K562 (cell line): ENCODE measurements around the gene ANAPC16. TPM values are rescaled to one million over a fixed set of nuclear protein-coding genes. Genes with fewer than 3 reads are reported as not detected.

Experiments
- ATAC-seq: fragments of 200-7000 bp; cut with Tn5 transposase; 3 replicates; pipeline ENCODE4 v1.9.1; 2020; ENCODE audit warnings: moderate library complexity
- BruUV-seq: library from RNA; stranded (reverse); fragments of 400-500 nt; replicated peaks from 2 replicates; lab custom pipeline; 2021; lab: Mats Ljungman, UMichigan
- CTCF ChIA-PET: fragments of 300-600 bp; formaldehyde crosslinking; extraction: SDS; loops from one replicate; lab custom pipeline; 2021; ENCODE audit warnings: low intra/inter-chr PET ratio; lab: Yijun Ruan, JAX
- POLR2A ChIA-PET: fragments of 300-600, 350-650 bp; sonication (Branson Sonifier 250); formaldehyde crosslinking; extraction: SDS; loops from one replicate; lab custom pipeline; 2021; ENCODE audit warnings: antibody characterized with exemption, inconsistent platforms; lab: Yijun Ruan, JAX
- DNase-seq, 4 experiments: peaks; one replicate each; pipeline versions ENCODE4 v3.0.0 to v3.0.0-alpha.2; 2011 to 2018; ENCODE audit warnings: low spot score in 3 of 4, mixed read lengths in 3 of 4; ENCODE audit errors: extremely low read depth in 1 of 4
- FAIRE-seq: peaks from 2 replicates; lab custom pipeline; 2011; peaks lifted over from hg19 to GRCh38; lab: Jason Lieb, UNC
- H2AFZ ChIP-seq: 2 replicates; pipeline ENCODE4 v1.6.0; 2011; ENCODE audit warnings: low read depth, low read length, control low read depth, inconsistent platforms
- H3K27ac ChIP-seq: fragments of 200-600 bp; 3 replicates; pipeline ENCODE4 v1.8.0; 2011; ENCODE audit warnings: low read depth, mild to moderate bottlenecking, control low read depth, inconsistent platforms, low read length, moderate library complexity, mixed read lengths; ENCODE audit errors: extremely low read depth
- H3K27me3 ChIP-seq, 2 experiments: fragments of 300-600 bp in 1 of 2; 2 replicates in 1 of 2; 3 replicates in 1 of 2; pipeline versions ENCODE4 v1.6.0 to v1.8.0; 2011; ENCODE audit warnings: inconsistent platforms in 2 of 2, low read length in 2 of 2, mild to moderate bottlenecking in 1 of 2, mixed read lengths in 1 of 2, moderate library complexity in 1 of 2; ENCODE audit not compliant: control insufficient read depth in 2 of 2, insufficient read depth in 2 of 2
- H3K36me3 ChIP-seq: fragments of 300-600 bp; 3 replicates; pipeline ENCODE4 v1.8.0; 2011; ENCODE audit warnings: mild to moderate bottlenecking, low read length, inconsistent platforms; ENCODE audit not compliant: control insufficient read depth, insufficient read depth
- H3K4me1 ChIP-seq, 2 experiments: fragments of 200-600 bp in 1 of 2; replicated peaks in 1 of 2; 2 replicates in 1 of 2; 3 replicates in 1 of 2; pipeline versions ENCODE4 v1.5.1 to v1.8.0; 2011; ENCODE audit warnings: inconsistent platforms in 2 of 2, low read length in 2 of 2, mild to moderate bottlenecking in 1 of 2, mixed read lengths in 1 of 2, moderate library complexity in 1 of 2; ENCODE audit not compliant: control insufficient read depth in 2 of 2, insufficient read depth in 2 of 2
- H3K4me2 ChIP-seq: 2 replicates; pipeline ENCODE4 v1.6.1; 2011; ENCODE audit warnings: low read length, control low read depth, inconsistent platforms, mixed read lengths; ENCODE audit not compliant: insufficient read depth
- H3K4me3 ChIP-seq: fragments of 200-600 bp; sonication (generic), shearing (Covaris generic); 2 replicates; pipeline ENCODE4 v1.5.1; 2016; ENCODE audit warnings: control low read depth, inconsistent platforms
- H3K79me2 ChIP-seq: fragments of 200-600 bp; 3 replicates; pipeline ENCODE4 v1.8.0; 2011; ENCODE audit warnings: low read length, inconsistent platforms; ENCODE audit not compliant: control insufficient read depth, insufficient read depth
- H3K9ac ChIP-seq, 2 experiments: 2 replicates each; pipeline versions ENCODE4 v1.6.0 to v1.6.1; 2011; ENCODE audit warnings: low read depth in 2 of 2, low read length in 2 of 2, control low read depth in 1 of 2, inconsistent platforms in 1 of 2, mild to moderate bottlenecking in 1 of 2, mixed read lengths in 1 of 2; ENCODE audit not compliant: insufficient read depth in 1 of 2
- H3K9me1 ChIP-seq: one replicate; pipeline ENCODE4 v1.6.0; 2011; ENCODE audit warnings: inconsistent platforms, mild to moderate bottlenecking, low read length, moderate library complexity; ENCODE audit not compliant: control insufficient read depth, insufficient read depth
- H3K9me3 ChIP-seq: replicated peaks from 2 replicates; pipeline ENCODE4 v1.5.1; 2011; ENCODE audit warnings: low read depth, low read length, inconsistent platforms; ENCODE audit not compliant: control insufficient read depth, insufficient read depth
- H4K20me1 ChIP-seq: replicated peaks from 2 replicates; pipeline ENCODE4 v1.6.1; 2011; ENCODE audit warnings: low read length, inconsistent platforms, mixed read lengths; ENCODE audit not compliant: control insufficient read depth, insufficient read depth
- CHD4 ChIP-seq: fragments of 200-600 bp; sonication (generic); IDR thresholded peaks from 3 replicates; pipeline ENCODE4 v1.6.1; 2012; ENCODE audit warnings: low read depth, mild to moderate bottlenecking, mixed read lengths, low read length, inconsistent platforms; ENCODE audit not compliant: insufficient read depth, insufficient replicate concordance, poor library complexity, severe bottlenecking
- COPS2 ChIP-seq: fragments of 450-650 bp; conservative IDR thresholded peaks from 2 replicates; pipeline ENCODE4 v1.6.1; 2016; ENCODE audit warnings: mild to moderate bottlenecking, moderate library complexity
- DACH1 ChIP-seq: fragments of 450-650 bp; IDR thresholded peaks from 2 replicates; pipeline ENCODE4 v1.6.1; 2018; ENCODE audit not compliant: partially characterized antibody
- EHMT2 ChIP-seq: fragments of 450-650 bp; IDR thresholded peaks from 2 replicates; pipeline ENCODE4 v1.6.1; 2018; ENCODE audit warnings: antibody characterized with exemption
- MTF1 ChIP-seq: fragments of 250-450 bp; sonication (Bioruptor Pico); IDR thresholded peaks from 2 replicates; pipeline ENCODE4 v1.9.0; 2021; ENCODE audit warnings: moderate library complexity, mild to moderate bottlenecking, inconsistent platforms, borderline replicate concordance
- MYNN ChIP-seq, 2 experiments: sonication (generic); formaldehyde crosslinking in 1 of 2; IDR thresholded peaks; 2 replicates each; pipeline versions ENCODE4 v1.5.0 to v1.6.1; 2016 to 2020; ENCODE audit warnings: antibody characterized with exemption in 1 of 2, missing genetic modification reagents in 1 of 2
- NR2C2 ChIP-seq, 2 experiments: fragments of 200-800 bp in 1 of 2; sonication (Bioruptor generic) in 1 of 2; sonication (generic) in 1 of 2; formaldehyde crosslinking in 1 of 2; IDR thresholded peaks; 2 replicates each; pipeline versions ENCODE4 v1.6.1 to v1.8.0; 2016 to 2022; ENCODE audit warnings: mild to moderate bottlenecking in 1 of 2, missing compliant biosample characterization in 1 of 2, missing genetic modification characterization in 1 of 2, missing genetic modification reagents in 1 of 2
- PRDM10 ChIP-seq: fragments of 450-650 bp; IDR thresholded peaks from 2 replicates; pipeline ENCODE4 v1.6.1; 2018; ENCODE audit not compliant: partially characterized antibody
- RBM14 ChIP-seq: fragments of 200-400 bp; formaldehyde crosslinking; IDR thresholded peaks from 2 replicates; pipeline ENCODE4 v1.6.1; 2018; ENCODE audit warnings: low read depth, mild to moderate bottlenecking, low read length, moderate library complexity, borderline replicate concordance; ENCODE audit not compliant: insufficient read depth
- U2AF2 ChIP-seq: fragments of 200-400 bp; formaldehyde crosslinking; optimal IDR thresholded peaks from 2 replicates; pipeline ENCODE3; 2017; ENCODE audit warnings: low read depth, mild to moderate bottlenecking, low read length
- ZNF121 ChIP-seq: sonication (generic); formaldehyde crosslinking; conservative IDR thresholded peaks from 2 replicates; pipeline ENCODE4 v1.8.0; 2022; ENCODE audit warnings: missing genetic modification reagents
- ZNF133 ChIP-seq: fragments of 250-450 bp; sonication (Bioruptor Pico); IDR thresholded peaks from 2 replicates; pipeline ENCODE4 v1.4.0; 2020; ENCODE audit warnings: mild to moderate bottlenecking
- ZNF551 ChIP-seq: fragments of 250-450 bp; sonication (Bioruptor Pico); IDR thresholded peaks from 2 replicates; pipeline ENCODE4 v1.5.0; 2021; ENCODE audit warnings: mild to moderate bottlenecking, moderate library complexity
- WGBS: fragments of 100-300 bp; shearing (Covaris generic); methylation state at CpG from one replicate; pipeline ENCODE4 v1.1.6; 2016; ENCODE audit warnings: low coverage, mixed read lengths; ENCODE audit not compliant: insufficient coverage; ENCODE audit errors: missing lambda C conversion rate; 5-methylcytosine and 5-hydroxymethylcytosine counted together
- in situ Hi-C: fragments of 300-500 bp; cut with MboI; formaldehyde crosslinking; loops from 4 replicates; pipeline ENCODE4 v1.15.0; 2018; ENCODE audit warnings: inconsistent platforms, mixed read lengths
- intact Hi-C: fragments of 100-400 bp; cut with micrococcal nuclease; formaldehyde crosslinking; loops from 2 replicates; pipeline ENCODE4 v1.14.2; 2022
- polyA plus RNA-seq, 8 experiments: library from polyadenylated mRNA; depleted of rRNA in 4 of 8; stranded (reverse) in 5 of 8; unstranded in 3 of 8; fragments of >200 nt; fragmentation: Nextera tagmentation in 2 of 8; fragmentation: Illumina TruSeq in 1 of 8; extraction: Ambion mirVana in 2 of 8; extraction: Trizol in 1 of 8; gene quantifications; 2 replicates each; pipeline versions ENCODE4 v1.2.1 to v1.2.3, GENCODE V29; 2011 to 2014; ENCODE audit warnings: inconsistent platforms in 1 of 8, missing spikeins in 1 of 8
- total RNA-seq, 7 experiments: library from RNA; depleted of rRNA in 6 of 7; stranded (reverse); fragments of >200 nt in 6 of 7; fragmentation: Illumina TruSeq in 2 of 7; extraction: Trizol in 2 of 7; gene quantifications; 2 replicates each; pipeline versions ENCODE4 v1.2.1 to v1.2.3, GENCODE V29; 2011 to 2021; ENCODE audit warnings: low replicate concordance in 1 of 7

ANAPC16 gene
- total and polyA plus RNA-seq, 9 of the 15 experiments (the other 6 are each of a cell fraction or from before 2014, with no cell fraction given) = 42.6 to 208 (median 108) TPM

GRCh38 chr10:72201293-72201692 lies 14.5 kb upstream of the ANAPC16 start:
- no peaks in the 10 kb centered on the region for H3K9me1 ChIP-seq
- WGBS = 92% methylated on average over 5 of the region's 5 CpGs
- in situ Hi-C loops (no loop called here), intact Hi-C loops (no loop called here)
- H3K4me1 ChIP-seq = no peaks in the 10 kb centered on the region
- BruUV-seq = no TSS peak
- POLR2A ChIA-PET = interaction anchor here (0.8 to 1.3 kb wide), 4 partner anchors 9 to 144 kb away, joined by 4 to 5 read pairs (median 4); partner anchors contain the start of gene DDIT4
- H3K79me2 ChIP-seq = no peaks in the 10 kb centered on the region
- H3K9me3 ChIP-seq = no peaks in the 10 kb centered on the region
- H4K20me1 ChIP-seq = no peaks in the 10 kb centered on the region
- no peak overlapping the region for H3K4me3 ChIP-seq
- H3K27me3 ChIP-seq = no peaks in the 10 kb centered on the region
- TF ChIP-seq ZNF121 (CRISPR knock-in tag) (peak; percentile 79), ZNF133 (CRISPR knock-in tag) (no peak), EHMT2 (no peak), ZNF551 (no peak)
- H3K27ac ChIP-seq = no peak overlapping the region
- H3K9ac ChIP-seq = no peak overlapping the region
- H3K36me3 ChIP-seq = peaks cover 30% of the 10 kb centered on the region
- CTCF ChIA-PET = no interaction called here
- no peak overlapping the region for H2AFZ ChIP-seq
- H3K4me2 ChIP-seq = no peak overlapping the region
- DNase-seq (no peak), FAIRE-seq (no peak), ATAC-seq (no peak)

- no peak overlapping the region for H3K4me2 ChIP-seq
- H3K9ac ChIP-seq = no peak overlapping the region
- H3K27me3 ChIP-seq = no peaks in the 10 kb centered on the region
- H3K79me2 ChIP-seq = no peaks in the 10 kb centered on the region
- no peak overlapping the region for H3K4me3 ChIP-seq
- FAIRE-seq (no peak), ATAC-seq (no peak), DNase-seq (no peak)
- in situ Hi-C loops (no loop called here), intact Hi-C loops (no loop called here)
- H3K4me1 ChIP-seq = no peaks in the 10 kb centered on the region
- CTCF ChIA-PET = no interaction called here
- H3K9me3 ChIP-seq = no peaks in the 10 kb centered on the region
- H4K20me1 ChIP-seq = no peaks in the 10 kb centered on the region
- H3K36me3 ChIP-seq = peaks cover 46% of the 10 kb centered on the region; the same call in 2 of the 3 replicates
- H3K9me1 ChIP-seq = no peaks in the 10 kb centered on the region
- no peak overlapping the region for H3K27ac ChIP-seq
- no TSS peak for BruUV-seq
- WGBS = 77% methylated on average over 9 of the region's 9 CpGs
- no peak overlapping the region for H2AFZ ChIP-seq
- POLR2A ChIA-PET = interaction anchor here (0.7 to 1.8 kb wide), 2 partner anchors 11 to 78 kb away, joined by 4 to 5 read pairs; no protein-coding TSS in a partner anchor
- TF ChIP-seq COPS2 (no peak), MTF1 (no peak), DACH1 (no peak), RBM14 (no peak), U2AF2 (no peak), NR2C2 (CRISPR knock-in tag; IDR thresholded peaks at IDR 0.05) (no peak), NR2C2 (tag; IDR thresholded peaks at IDR 0.05) (no peak), CHD4 (no peak), MYNN (IDR thresholded peaks at IDR 0.05) (no peak), MYNN (CRISPR knock-in tag; IDR thresholded peaks at IDR 0.05) (no peak), PRDM10 (no peak)
Observed at GRCh38 chr10:72204296-72204695, 11.5 kb upstream of the ANAPC16 start.
